HG02571 (cell line): ENCODE results near the gene MTLN.
"Not testable (repeated sequence)": the region's sequence is repeated elsewhere in the genome, so short reads cannot be mapped to it uniquely, and the experiment has no call there.

Experiments used
- ATAC-seq: cut with Tn5 transposase; IDR thresholded peaks from one replicate; pipeline ENCODE4 v1.9.1; 2021; ENCODE audit warnings: mild to moderate bottlenecking, moderate library complexity; ENCODE audit not compliant: unreplicated experiment

Gene MTLN

GRCh38 chr2:110211938-110212858 lies at the start of gene MTLN:
MTLN (minus strand) TSS chr2:110212547; CDS start chr2:110212525, 22 bp downstream.
- ATAC-seq = peak; percentile 86

GRCh38 chr2:110261910-110262309 lies 49.6 kb upstream of the MTLN start:
- not testable (repeated sequence) for ATAC-seq

GRCh38 chr2:110248081-110248795 lies 35.9 kb upstream of the MTLN start:
- ATAC-seq = not testable (repeated sequence)

GRCh38 chr2:110245488-110246435 lies 33.4 kb upstream of the MTLN start:
- not testable (repeated sequence) for ATAC-seq

- not testable (repeated sequence) for ATAC-seq
Observed at GRCh38 chr2:110243283-110243682, 30.9 kb upstream of the MTLN start.

- ATAC-seq = not testable (repeated sequence)
Observed at GRCh38 chr2:110234514-110234913, 22.2 kb upstream of the MTLN start.

- ATAC-seq = not testable (repeated sequence)
Observed at GRCh38 chr2:110229886-110230285, 17.5 kb upstream of the MTLN start.

GRCh38 chr2:110222626-110223025 lies 10.3 kb upstream of the MTLN start:
- ATAC-seq = not testable (repeated sequence)

- ATAC-seq = no peak
Observed at GRCh38 chr2:110221938-110222337, 9.6 kb upstream of the MTLN start.

- no peak for ATAC-seq
Observed at GRCh38 chr2:110220190-110220564, 7.8 kb upstream of the MTLN start.

- no peak for ATAC-seq
Observed at GRCh38 chr2:110219496-110220189, 7.3 kb upstream of the MTLN start.

GRCh38 chr2:110218889-110219288 lies 6.5 kb upstream of the MTLN start:
- ATAC-seq = not testable (repeated sequence)

- ATAC-seq = no peak
Observed at GRCh38 chr2:110216803-110217202, 4.5 kb upstream of the MTLN start.

GRCh38 chr2:110216199-110216598 lies 3.9 kb upstream of the MTLN start:
- no peak for ATAC-seq

GRCh38 chr2:110215566-110216158 lies 3.3 kb upstream of the MTLN start:
- ATAC-seq = no peak

GRCh38 chr2:110215091-110215490 lies 2.7 kb upstream of the MTLN start:
- no peak for ATAC-seq

- not testable (repeated sequence) for ATAC-seq
Observed at GRCh38 chr2:110213522-110213921, 1.2 kb upstream of the MTLN start.

GRCh38 chr2:110205660-110206455 lies 6.5 kb downstream of the MTLN start:
- ATAC-seq = no peak
